ENCODE data around the gene PDE11A.
"Not testable (repeated sequence)": the region's sequence is repeated elsewhere in the genome, so short reads cannot be mapped to it uniquely, and the experiment has no call there.

PDE11A gene

GRCh38 chr2:178093471-178093870 lies 20.9 kb upstream of the PDE11A start:
- TF ChIP-seq, protein P1, sequence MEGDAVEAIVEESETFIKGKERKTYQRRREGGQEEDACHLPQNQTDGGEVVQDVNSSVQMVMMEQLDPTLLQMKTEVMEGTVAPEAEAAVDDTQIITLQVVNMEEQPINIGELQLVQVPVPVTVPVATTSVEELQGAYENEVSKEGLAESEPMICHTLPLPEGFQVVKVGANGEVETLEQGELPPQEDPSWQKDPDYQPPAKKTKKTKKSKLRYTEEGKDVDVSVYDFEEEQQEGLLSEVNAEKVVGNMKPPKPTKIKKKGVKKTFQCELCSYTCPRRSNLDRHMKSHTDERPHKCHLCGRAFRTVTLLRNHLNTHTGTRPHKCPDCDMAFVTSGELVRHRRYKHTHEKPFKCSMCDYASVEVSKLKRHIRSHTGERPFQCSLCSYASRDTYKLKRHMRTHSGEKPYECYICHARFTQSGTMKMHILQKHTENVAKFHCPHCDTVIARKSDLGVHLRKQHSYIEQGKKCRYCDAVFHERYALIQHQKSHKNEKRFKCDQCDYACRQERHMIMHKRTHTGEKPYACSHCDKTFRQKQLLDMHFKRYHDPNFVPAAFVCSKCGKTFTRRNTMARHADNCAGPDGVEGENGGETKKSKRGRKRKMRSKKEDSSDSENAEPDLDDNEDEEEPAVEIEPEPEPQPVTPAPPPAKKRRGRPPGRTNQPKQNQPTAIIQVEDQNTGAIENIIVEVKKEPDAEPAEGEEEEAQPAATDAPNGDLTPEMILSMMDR (conservative IDR thresholded peaks at IDR 0.05; ENCODE audit: low read length): no peak
- DNase-seq (ENCODE audit: low read depth): no peak
- H3K4me3 ChIP-seq (ENCODE audit: low read length): no peak overlapping the region

GRCh38 chr2:178088774-178089270 lies 16.2 kb upstream of the PDE11A start:
- DNase-seq (ENCODE audit: low read depth): no peak
- no peak overlapping the region for H3K4me3 ChIP-seq (ENCODE audit: low read length)
- TF ChIP-seq, protein P1 (conservative IDR thresholded peaks at IDR 0.05; ENCODE audit: low read length): no peak

- peak; percentile 13 for DNase-seq (ENCODE audit: low read depth)
- no peak overlapping the region for H3K4me3 ChIP-seq (ENCODE audit: low read length)
- TF ChIP-seq, protein P1 (conservative IDR thresholded peaks at IDR 0.05; ENCODE audit: low read length): no peak
Measured at GRCh38 chr2:178084273-178084672, 11.7 kb upstream of the PDE11A start.

DNA sequence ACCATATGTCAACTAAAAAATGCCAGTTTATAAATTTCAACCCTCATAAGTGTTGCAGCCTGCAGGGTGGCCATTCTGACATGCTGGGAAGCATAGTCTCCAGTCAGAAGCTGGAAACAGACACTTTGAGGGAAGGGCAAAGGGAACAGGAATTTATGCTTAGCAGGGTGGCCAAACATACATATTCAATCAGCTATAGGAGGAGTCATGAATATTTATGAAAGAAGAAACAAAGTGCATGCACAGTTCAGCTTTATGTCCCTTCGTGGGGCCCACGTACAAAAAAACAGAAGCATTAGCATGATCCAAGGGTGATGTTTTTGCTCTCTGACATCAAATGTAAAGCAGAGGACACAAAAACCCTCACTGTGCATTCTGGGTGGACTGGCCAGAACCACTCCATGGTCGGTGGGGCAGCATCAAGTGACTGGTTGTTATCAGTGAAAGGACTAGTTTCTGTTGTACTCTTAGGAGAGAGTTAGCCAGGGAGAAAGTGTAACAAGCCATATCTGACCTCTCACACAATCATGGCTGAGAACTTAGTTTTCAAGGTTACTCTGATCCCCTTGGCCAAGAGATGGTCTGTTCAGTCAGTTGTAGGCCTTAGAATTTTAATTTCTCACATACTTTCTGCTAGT lies 9.9 kb upstream of the PDE11A start:
- TF ChIP-seq, protein P1 (conservative IDR thresholded peaks at IDR 0.05; ENCODE audit: low read length): no peak
- no peak for DNase-seq (ENCODE audit: low read depth)
- H3K4me3 ChIP-seq (ENCODE audit: low read length): no peak overlapping the region

- H3K4me3 ChIP-seq (ENCODE audit: low read length); DNase-seq (ENCODE audit: low read depth): not testable (repeated sequence)
Measured at GRCh38 chr2:178079279-178079678, 6.7 kb upstream of the PDE11A start.

DNA sequence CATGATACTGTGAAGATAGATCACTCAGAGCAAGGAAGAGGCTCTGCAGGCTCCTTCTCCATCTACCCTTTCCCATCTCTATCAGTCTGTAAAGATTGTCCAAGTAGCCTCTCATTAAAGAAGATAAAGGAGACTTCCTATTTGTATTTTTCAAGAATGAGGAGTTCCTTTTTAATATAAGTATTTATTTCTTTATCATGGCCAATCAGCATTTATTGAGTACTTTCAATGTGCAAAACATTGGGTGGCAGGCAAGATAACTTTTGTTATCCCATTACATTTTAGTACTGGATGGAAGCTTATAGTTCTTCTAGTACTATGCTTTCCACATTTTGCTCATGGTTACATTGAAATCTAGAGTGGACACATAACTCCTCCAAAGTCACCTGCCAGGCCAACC lies 3.6 kb upstream of the PDE11A start:
- no peak for DNase-seq (ENCODE audit: low read depth)
- TF ChIP-seq, protein P1 (conservative IDR thresholded peaks at IDR 0.05; ENCODE audit: low read length): no peak
- H3K4me3 ChIP-seq (ENCODE audit: low read length): no peak overlapping the region

GRCh38 chr2:178075006-178075326 lies 2.4 kb upstream of the PDE11A start:
- no peak overlapping the region for H3K4me3 ChIP-seq (ENCODE audit: low read length)
- TF ChIP-seq, protein P1 (conservative IDR thresholded peaks at IDR 0.05; ENCODE audit: low read length): no peak
- no peak for DNase-seq (ENCODE audit: low read depth)

Measured in AG10803 (cell line).